Fibroblast of skin of abdomen (primary cell): Measurements from ENCODE around the gene CACUL1.
A peak's percentile ranks its signal among the peaks of the same experiment; 100 is the strongest.
"Not testable (repeated sequence)": the region's sequence is repeated elsewhere in the genome, so short reads cannot be mapped to it uniquely, and the experiment has no call there.

Experiments
- DNase-seq: peaks from one replicate; pipeline ENCODE4 v3.0.0-alpha.2; 2013

Gene CACUL1

GRCh38 chr10:118682533-118682932, 72.2 kb downstream of the CACUL1 start:
- no peak for DNase-seq

DNA sequence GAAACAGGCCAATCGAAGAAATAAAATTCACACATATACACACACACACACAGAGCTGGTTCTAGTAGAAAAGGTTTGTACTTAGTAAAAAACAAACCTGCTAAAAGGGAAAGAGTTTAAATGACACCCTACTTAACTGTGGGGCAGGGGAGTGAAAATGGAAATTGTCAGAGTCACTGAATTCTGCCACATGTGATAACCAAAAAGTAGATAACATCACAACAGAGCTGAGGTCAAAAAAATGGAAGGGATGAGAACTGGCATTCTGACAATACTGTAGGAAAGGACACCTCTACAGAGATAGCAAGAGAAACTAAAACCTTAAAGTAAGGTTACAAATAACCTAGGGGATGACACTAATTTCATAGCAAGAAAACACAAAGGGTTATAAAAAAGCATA, 74.6 kb downstream of the CACUL1 start:
- no peak for DNase-seq

- DNase-seq: no peak
Measured at GRCh38 chr10:118674226-118674919, 80.4 kb downstream of the CACUL1 start.

DNA sequence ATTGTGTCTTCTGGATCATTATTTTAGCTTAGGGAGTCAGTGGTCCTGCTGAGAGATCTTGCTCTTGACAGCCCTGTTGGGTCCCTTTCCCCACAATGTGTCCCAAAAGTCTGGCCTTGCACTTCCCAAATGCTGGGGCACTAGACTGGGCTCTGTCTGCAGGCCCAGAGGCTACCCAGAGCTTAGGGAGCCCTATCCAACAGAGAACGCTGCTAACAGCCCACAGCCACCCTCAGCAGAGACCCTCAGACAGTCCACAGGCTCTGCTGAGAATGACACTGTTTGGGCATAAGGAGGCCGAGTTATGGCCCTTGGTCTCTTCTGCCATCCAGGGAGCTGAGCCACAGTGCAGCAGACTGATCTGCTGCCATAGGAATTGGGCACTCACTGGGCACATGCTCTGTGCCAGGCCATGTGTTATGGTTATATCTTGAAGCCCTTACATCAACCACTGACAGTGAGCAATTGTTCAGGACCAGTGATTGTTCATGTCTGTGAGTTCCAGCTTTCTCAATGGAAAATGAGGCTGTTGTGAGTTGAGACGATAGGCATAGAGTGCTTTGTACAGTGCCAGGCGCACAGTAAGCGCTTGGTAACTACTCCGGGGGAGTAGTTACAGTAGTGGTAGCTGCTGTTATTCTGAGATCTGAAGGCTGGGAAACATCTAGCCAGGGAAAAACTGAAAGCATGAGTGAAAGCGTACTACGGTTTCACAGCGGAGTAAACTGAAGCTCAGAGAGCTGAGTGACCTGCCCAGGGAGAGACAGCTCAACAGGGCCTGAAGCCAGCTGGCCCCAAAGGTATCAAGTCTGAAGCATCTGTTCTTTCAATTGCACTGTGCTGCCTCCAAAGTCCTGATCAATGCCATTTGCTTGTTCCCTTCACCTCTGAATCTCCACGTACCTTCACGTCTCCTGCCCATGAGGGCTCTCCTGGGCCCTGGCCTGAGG, 81.7 kb downstream of the CACUL1 start:
- DNase-seq: no peak

DNA sequence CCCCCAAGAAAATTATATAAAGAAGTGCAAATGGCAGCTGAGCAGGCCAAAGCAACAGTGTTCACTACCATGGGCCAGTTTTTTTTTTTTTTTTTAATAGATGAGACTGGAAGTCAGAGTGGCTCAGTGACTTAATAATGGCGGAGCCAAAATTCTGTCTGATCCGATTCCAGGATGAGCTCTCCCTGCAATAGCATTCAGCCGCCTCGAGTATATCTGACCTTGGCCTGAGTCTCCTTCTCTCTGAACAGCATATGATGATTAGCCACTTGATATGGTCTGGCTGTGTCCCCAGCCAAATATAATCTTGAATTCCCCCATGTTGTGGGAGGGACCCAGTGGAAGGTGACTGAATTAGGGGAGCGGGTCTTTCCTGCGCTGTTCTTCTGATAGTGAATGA, 82.6 kb downstream of the CACUL1 start:
- no peak for DNase-seq

GRCh38 chr10:118671221-118671620, 83.5 kb downstream of the CACUL1 start:
- DNase-seq: not testable (repeated sequence)

DNA sequence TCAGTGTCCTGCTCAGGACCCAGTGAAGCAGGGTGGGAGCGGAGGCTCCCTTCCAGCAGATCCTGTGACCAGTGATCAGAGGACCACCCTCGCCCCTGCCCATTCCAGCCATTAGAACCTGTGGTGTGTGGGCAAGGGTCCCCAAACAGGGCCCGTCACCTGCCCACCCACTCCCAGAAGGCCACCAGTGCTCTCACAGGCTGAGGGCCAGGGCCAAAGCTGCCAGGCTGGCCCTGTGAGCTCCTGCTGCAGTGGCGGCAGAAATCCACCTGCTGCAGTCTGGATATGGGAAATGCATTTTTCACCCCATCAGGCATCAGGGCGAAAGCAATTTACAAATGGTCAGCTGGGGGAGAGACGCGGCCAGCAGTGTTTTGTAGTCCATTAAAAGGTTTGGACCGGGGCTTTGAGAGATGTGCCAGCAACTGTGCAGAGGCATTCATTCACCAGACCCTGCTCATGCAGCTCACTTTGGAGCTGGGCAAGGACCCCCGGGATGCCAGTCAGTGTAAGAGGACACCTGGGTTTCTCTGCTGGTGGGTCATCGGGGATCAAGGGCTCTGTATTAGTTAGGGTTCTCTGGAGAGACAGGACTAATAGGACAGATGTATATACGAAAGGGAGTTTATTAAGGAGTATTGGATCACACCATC, 84.2 kb downstream of the CACUL1 start:
- DNase-seq: no peak

DNA sequence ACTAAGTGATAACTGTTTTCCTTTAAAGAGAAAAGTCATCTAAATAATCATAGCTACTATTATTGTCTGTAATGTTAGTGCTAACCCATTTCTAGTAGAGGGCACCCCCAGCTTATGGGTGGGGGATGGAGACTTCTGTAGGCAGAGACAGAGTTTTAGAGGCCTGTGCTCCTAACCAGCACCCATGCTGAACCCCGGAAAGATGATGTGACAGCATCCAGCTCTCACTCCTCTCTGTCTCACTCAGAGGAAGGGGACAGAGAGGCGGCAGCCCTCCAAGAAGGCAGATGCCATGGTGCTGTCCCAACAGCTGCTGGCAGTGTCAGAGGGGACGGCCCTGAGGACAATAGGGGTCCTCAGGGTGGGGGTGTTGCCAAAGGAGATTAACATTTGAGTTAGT, 84.9 kb downstream of the CACUL1 start:
- DNase-seq: no peak

GRCh38 chr10:118669020-118669791, 85.6 kb downstream of the CACUL1 start:
- peak; percentile 85 for DNase-seq

- no peak for DNase-seq
Measured at GRCh38 chr10:118668228-118668952, 86.4 kb downstream of the CACUL1 start.

DNA sequence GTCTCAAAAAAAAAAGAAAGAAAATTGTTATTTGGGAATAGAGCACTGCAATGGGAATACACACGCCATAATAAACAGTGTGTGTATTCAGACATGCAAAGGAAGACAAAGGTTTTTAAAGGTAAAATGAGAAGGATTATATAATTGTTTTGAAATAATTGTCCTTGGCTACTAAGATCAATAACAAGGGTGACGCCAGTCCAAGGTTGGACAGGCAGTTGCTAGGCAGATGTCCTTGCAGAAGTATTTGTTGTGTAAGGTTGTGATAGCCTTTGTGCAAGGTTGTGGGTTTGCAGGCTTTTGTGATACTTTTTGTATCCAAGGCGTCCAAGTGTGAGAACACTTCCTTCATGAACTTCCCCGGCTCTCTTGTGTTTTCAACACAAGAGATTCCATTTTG, 87.0 kb downstream of the CACUL1 start:
- no peak for DNase-seq

DNA sequence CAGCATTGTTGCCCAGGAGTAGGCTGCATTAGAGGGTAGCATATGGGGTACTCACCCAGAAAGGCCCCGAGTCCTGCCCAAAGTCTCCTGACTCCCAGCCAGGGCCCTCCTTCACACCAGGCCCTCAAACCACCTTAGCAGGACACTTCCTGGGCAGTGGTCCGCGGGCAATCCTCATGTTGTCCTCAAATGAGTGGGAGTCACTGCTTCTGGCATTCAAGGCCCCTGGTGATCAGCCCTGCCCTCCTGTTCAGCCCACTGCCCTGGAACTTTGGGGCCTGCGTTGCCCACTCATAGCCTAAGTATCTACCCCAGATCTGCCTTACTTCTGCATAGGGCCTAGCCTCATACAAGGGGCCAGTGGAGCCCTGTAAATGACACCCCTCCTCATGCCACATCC, 88.4 kb downstream of the CACUL1 start:
- DNase-seq: no peak

- DNase-seq: no peak
Measured at GRCh38 chr10:118664321-118664720, 90.4 kb downstream of the CACUL1 start.

DNA sequence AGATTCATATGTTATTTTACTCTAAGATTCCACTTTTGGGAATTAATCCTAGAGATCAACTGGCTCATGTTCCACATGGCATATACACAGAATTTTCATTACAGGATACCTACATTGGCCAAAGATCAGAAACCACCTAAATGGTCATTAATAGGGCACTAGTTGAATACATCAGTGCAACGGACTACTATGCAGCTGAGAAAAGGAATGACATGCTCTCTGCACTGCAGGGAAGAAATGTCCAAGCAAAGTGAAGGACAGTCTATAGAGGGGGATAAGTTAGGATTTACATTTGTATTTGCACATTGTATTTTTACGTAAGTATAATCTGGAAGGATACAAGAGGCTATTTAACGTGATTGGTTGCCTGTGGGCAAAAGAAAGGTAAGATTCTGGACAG, 91.6 kb downstream of the CACUL1 start:
- no peak for DNase-seq

DNA sequence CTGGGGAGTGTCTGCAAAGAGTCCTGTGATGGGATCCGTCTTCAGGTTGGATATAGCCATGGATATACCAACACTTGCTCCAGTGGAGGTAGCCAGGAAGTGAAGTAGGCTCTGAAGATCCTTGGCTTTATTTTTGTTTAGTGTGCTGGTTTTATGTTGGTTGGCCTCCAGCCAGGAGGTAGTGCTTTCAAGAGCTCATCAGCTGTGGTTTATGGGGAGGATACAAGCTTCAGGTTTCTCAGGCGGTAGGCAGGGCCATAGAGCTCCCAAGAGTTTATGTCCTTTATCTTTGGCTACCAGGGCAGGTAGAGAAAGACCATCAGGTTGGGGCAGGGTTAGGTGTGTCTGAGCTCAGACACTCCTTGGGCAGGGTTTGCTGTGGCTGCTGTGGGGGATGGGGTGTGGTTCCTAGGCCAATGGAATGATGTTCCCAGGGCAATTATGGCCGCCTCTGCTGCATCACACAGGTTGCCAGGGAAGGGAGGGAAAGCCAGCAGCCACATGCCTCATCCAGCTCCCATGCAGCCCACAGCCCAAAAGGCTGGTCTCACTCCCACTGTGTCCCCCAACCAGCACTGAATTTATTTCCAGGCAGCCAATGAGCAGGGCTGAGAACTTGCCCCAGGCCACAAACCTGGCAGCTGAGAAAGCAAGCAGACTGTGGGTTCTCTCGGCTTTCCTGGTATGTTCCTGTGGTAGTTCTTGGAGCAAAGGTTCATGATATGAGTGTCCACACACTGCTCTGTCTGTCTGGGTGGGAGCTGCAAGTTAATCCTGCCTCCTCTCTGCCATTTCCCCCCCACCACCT, 92.3 kb downstream of the CACUL1 start:
- DNase-seq: no peak

DNA sequence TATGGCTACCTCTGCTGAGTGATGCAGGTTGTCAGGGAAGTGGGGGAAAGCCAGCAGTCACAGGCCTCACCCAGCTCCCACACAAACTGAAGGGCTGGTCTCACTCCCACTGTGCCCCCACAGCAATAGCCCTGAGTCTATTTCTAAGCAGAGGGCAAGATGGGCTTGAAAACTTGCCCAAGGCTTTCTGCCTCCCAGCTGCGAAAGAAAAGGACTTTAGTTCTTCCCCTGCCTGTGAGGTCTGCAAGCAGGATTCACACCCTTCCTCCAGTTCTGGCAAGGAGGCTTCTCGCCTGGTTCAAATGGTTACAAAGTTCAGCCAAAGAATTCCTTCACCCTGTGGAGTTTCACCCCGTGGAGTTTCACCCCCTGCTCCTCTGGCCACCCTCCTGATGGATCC, 96.0 kb downstream of the CACUL1 start:
- DNase-seq: no peak

DNA sequence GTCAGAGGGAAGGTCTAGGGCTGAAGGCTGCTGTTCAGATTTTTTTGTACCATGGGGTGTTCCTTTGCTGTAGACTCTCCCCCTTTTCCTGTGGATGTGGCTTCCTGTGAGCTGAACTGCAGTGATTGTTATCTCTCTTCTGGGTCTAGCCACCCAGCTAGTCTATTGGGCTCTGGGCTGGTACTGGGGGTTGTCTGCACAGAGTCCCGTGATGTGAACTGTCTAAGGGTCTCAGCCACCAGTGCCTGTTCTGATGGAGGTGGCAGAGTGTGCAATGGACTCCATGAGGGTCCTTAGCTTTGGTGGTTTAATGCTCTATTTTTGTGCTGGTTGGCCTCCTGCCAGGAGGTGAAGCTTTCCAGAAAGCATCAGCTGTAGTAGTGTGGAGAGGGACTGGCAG, 96.6 kb downstream of the CACUL1 start:
- DNase-seq: not testable (repeated sequence)

GRCh38 chr10:118645294-118645693, 109.5 kb downstream of the CACUL1 start:
- DNase-seq: not testable (repeated sequence)

DNA sequence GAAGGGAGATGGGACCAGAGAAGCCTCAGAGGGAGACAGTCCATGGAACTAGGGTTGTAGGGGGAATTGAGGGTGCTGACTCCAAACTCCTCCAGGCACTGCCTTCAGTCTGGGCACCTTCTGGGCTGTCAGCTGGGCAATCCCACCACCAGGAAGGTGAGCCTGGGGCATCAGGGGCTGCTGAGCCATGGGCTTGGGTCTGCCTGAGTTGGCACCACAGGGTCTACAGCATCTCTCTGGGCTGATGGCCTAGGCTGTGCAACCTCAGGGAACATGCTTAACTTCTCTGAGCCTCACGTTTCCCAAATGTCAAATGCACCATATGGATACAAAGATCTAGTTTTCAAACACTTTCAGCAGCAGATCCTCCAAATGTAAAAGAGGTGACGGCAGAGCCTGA, 112.5 kb downstream of the CACUL1 start:
- DNase-seq: no peak

- no peak for DNase-seq
Measured at GRCh38 chr10:118638680-118639079, 116.1 kb downstream of the CACUL1 start.
